ENCODE data around the gene NKX2-4.

DNA sequence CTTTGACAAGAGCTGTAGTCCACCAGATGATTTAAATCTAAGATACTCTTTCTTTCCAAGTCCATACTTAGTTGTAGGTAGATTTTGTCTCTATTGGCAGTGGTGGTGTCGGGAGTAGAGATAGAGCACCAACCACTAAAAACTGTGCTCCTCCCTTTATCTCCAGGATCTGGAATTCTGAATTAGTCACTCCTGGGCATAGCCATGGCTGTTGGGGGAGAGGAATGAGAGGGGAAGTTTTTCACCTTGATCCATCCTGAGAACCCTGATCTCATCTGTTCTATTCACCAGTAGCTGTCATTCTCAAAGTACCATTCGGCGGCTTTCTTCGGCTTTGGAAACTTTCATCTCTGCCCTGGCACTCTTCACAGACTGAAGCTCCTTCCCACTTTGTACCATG lies 35.6 kb upstream of the NKX2-4 start:
- TF ChIP-seq EZH2 (IDR thresholded peaks at IDR 0.05; ENCODE audit: insufficient read depth, poor library complexity, severe bottlenecking) (no peak), EZH2phosphoT487 (IDR thresholded peaks at IDR 0.05; ENCODE audit: insufficient read depth, low read depth) (no peak)
